Measurements from ENCODE around the gene KCNIP4.

The KCNIP4 gene

GRCh38 chr4:21596521-21596920, 352.1 kb downstream of the KCNIP4 start:
- in situ Hi-C loops (cut with MboI; ENCODE audit: low sequenced_read_pairs): no loop called here

GRCh38 chr4:21593671-21594001, 354.9 kb downstream of the KCNIP4 start:
- in situ Hi-C loops (cut with MboI; ENCODE audit: low sequenced_read_pairs): no loop called here

- in situ Hi-C loops (cut with MboI; ENCODE audit: low sequenced_read_pairs): no loop called here
Observed at GRCh38 chr4:21592970-21593670, 355.5 kb downstream of the KCNIP4 start.

GRCh38 chr4:21577056-21577455, 371.5 kb downstream of the KCNIP4 start:
- in situ Hi-C loops (cut with MboI; ENCODE audit: low sequenced_read_pairs): no loop called here

- in situ Hi-C loops (cut with MboI; ENCODE audit: low sequenced_read_pairs): no loop called here
Observed at GRCh38 chr4:21571100-21571499, 377.5 kb downstream of the KCNIP4 start.

- in situ Hi-C loops (cut with MboI; ENCODE audit: low sequenced_read_pairs): no loop called here
Observed at GRCh38 chr4:21569638-21570037, 378.9 kb downstream of the KCNIP4 start.

GRCh38 chr4:21555083-21555482, 393.5 kb downstream of the KCNIP4 start:
- in situ Hi-C loops (cut with MboI; ENCODE audit: low sequenced_read_pairs): no loop called here

GRCh38 chr4:21554500-21554899, 394.1 kb downstream of the KCNIP4 start:
- in situ Hi-C loops (cut with MboI; ENCODE audit: low sequenced_read_pairs): no loop called here

GRCh38 chr4:21554066-21554465, 394.5 kb downstream of the KCNIP4 start:
- in situ Hi-C loops (cut with MboI; ENCODE audit: low sequenced_read_pairs): no loop called here

- in situ Hi-C loops (cut with MboI; ENCODE audit: low sequenced_read_pairs): no loop called here
Observed at GRCh38 chr4:21552455-21552854, 396.1 kb downstream of the KCNIP4 start.

GRCh38 chr4:21544955-21545354, 403.6 kb downstream of the KCNIP4 start:
- in situ Hi-C loops (cut with MboI; ENCODE audit: low sequenced_read_pairs): no loop called here

- in situ Hi-C loops (cut with MboI; ENCODE audit: low sequenced_read_pairs): no loop called here
Observed at GRCh38 chr4:21544415-21544814, 404.2 kb downstream of the KCNIP4 start.

GRCh38 chr4:21543514-21543913, 405.1 kb downstream of the KCNIP4 start:
- in situ Hi-C loops (cut with MboI; ENCODE audit: low sequenced_read_pairs): no loop called here

- in situ Hi-C loops (cut with MboI; ENCODE audit: low sequenced_read_pairs): no loop called here
Observed at GRCh38 chr4:21535898-21536297, 412.7 kb downstream of the KCNIP4 start.

GRCh38 chr4:21531048-21531447, 417.5 kb downstream of the KCNIP4 start:
- in situ Hi-C loops (cut with MboI; ENCODE audit: low sequenced_read_pairs): no loop called here

- in situ Hi-C loops (cut with MboI; ENCODE audit: low sequenced_read_pairs): no loop called here
Observed at GRCh38 chr4:21529214-21529613, 419.4 kb downstream of the KCNIP4 start.

GRCh38 chr4:21522296-21522695, 426.3 kb downstream of the KCNIP4 start:
- in situ Hi-C loops (cut with MboI; ENCODE audit: low sequenced_read_pairs): no loop called here

- in situ Hi-C loops (cut with MboI; ENCODE audit: low sequenced_read_pairs): no loop called here
Observed at GRCh38 chr4:21517126-21517859, 431.3 kb downstream of the KCNIP4 start.

- in situ Hi-C loops (cut with MboI; ENCODE audit: low sequenced_read_pairs): no loop called here
Observed at GRCh38 chr4:21514022-21514694, 434.4 kb downstream of the KCNIP4 start.

GRCh38 chr4:21512353-21512752, 436.2 kb downstream of the KCNIP4 start:
- in situ Hi-C loops (cut with MboI; ENCODE audit: low sequenced_read_pairs): no loop called here

GRCh38 chr4:21507439-21507838, 441.1 kb downstream of the KCNIP4 start:
- in situ Hi-C loops (cut with MboI; ENCODE audit: low sequenced_read_pairs): no loop called here

GRCh38 chr4:21490682-21491081, 457.9 kb downstream of the KCNIP4 start:
- in situ Hi-C loops (cut with MboI; ENCODE audit: low sequenced_read_pairs): no loop called here
